Measurements from ENCODE around the gene ANKRD23. TPM values are rescaled to one million over a fixed set of nuclear protein-coding genes. Genes with fewer than 3 reads are reported as not detected.

Gene ANKRD23
- total and polyA plus RNA-seq, 2 of the 8 experiments (the other 6 are each of a cell fraction or from before 2014, with no cell fraction given): 3.4 to 3.5 TPM

DNA sequence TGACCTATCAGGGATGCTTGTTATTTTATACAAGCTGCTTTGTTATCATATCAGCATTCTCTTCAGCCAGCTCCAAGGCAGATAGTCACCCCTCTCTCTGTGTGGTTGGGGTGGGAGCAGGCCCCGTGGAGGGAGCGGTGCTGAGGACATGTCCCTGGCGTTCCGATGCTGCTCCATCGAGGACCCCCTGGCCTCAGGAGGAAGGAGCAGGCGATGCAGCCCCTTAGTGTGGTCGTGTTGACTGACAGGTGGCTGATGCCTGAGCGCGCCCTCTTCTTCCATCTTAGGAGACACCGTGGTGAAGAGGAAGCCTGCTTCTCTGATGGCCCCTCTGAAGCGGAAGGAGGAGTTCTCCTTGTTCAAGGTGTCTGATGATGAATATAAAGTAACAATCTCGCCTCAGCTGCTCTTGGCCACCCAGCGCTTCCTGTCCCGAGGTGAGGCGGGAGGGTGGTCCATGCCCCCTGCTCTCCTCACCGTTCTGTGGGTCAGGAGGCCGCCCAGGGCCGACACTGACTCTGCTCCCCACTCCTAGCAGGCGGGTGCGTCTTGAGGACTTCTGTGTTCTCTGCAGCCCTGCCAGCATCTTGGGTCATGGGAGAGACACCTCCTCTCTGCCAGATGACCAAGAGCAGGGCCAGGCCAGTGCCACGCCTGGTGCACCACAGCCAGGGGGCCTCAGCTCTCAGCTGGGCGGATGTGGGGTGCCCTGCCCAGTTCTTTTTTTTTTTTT lies 17.1 kb downstream of the ANKRD23 start:
- peaks cover 22 to 59% (median 37%) of the 10 kb centered on the region in 4 experiments for H3K36me3 ChIP-seq (ENCODE audit: control insufficient read depth in 2 of 4, insufficient read depth in 4 of 4, low read length in 3 of 4)
- H3K23ac ChIP-seq (ENCODE audit: insufficient read length): no peak overlapping the region
- H2BK15ac ChIP-seq (ENCODE audit: low read length): no peak overlapping the region
- peaks cover 0 to 2% (median 0%) of the 10 kb centered on the region in 4 experiments; a peak in 2 of 7 replicates for H3K4me1 ChIP-seq (replicated peaks in 1 of 4; ENCODE audit: control insufficient read depth in 3 of 4, insufficient read depth in 4 of 4, low read length in 3 of 4)
- no peak for TF ChIP-seq POLR2AphosphoS5 (IDR thresholded peaks at IDR 0.05; ENCODE audit: low read depth, low read length)
- no peak for TF ChIP-seq KDM1A (IDR thresholded peaks at IDR 0.05; ENCODE audit: borderline replicate concordance, low read length)
- no peak overlapping the region for H3K4me3 ChIP-seq (ENCODE audit: extremely low read depth in 1 of 4, insufficient read depth in 2 of 4, low read depth in 3 of 4, low read length in 4 of 4)
- DNase-seq (ENCODE audit: low read depth in 1 of 2, low spot score in 2 of 2): no peak
- no peak overlapping the region for H3K4ac ChIP-seq (replicated peaks; ENCODE audit: insufficient read length, low read depth, low read length)
- no peak overlapping the region for H3K27ac ChIP-seq (ENCODE audit: low read depth, low read length)
- H3K9me3 ChIP-seq (ENCODE audit: insufficient read depth in 2 of 2, low read depth in 1 of 2, low read length in 1 of 2): no peaks in the 10 kb centered on the region
- H4K8ac ChIP-seq (ENCODE audit: extremely low read depth, insufficient read depth, low read length): no peak overlapping the region
- H3K27me3 ChIP-seq (replicated peaks in 1 of 4; ENCODE audit: control insufficient read depth in 3 of 4, extremely low read depth in 1 of 4, insufficient read depth in 3 of 4, low read length in 3 of 4): no peaks in the 10 kb centered on the region
- no peak overlapping the region for H3K56ac ChIP-seq (replicated peaks; ENCODE audit: insufficient read length, low read depth, low read length)
- ChIA-PET POLR2A (ENCODE audit: partially characterized antibody) (interaction anchor here (1.3 kb wide), 1 partner anchor 9 kb away, joined by 3 read pairs; no protein-coding TSS in a partner anchor), CTCF (ENCODE audit: partially characterized antibody) (interaction anchor here (1.2 kb wide), 1 partner anchor 8 kb away, joined by 5 read pairs; no protein-coding TSS in a partner anchor)
- peaks cover 0 to 28% of the 10 kb centered on the region in 2 experiments; a peak in 2 of 4 replicates for H3K79me2 ChIP-seq (ENCODE audit: control insufficient read depth in 1 of 2, insufficient read depth in 2 of 2, low read length in 2 of 2)
- no peak overlapping the region for H2BK120ac ChIP-seq (replicated peaks; ENCODE audit: low read depth, low read length)
- H4K91ac ChIP-seq (replicated peaks; ENCODE audit: insufficient read length, low read length): no peak overlapping the region
- H2BK5ac ChIP-seq (ENCODE audit: low read depth, low read length): no peak overlapping the region
- no peak overlapping the region for H3K14ac ChIP-seq (ENCODE audit: insufficient read length)
- H2AK5ac ChIP-seq (ENCODE audit: low read depth, low read length): no peak overlapping the region
- FAIRE-seq: no peak
- no peak overlapping the region for H2BK20ac ChIP-seq (ENCODE audit: low read length)
- no peak overlapping the region for H2BK12ac ChIP-seq (ENCODE audit: low read depth, low read length)
- H3K23me2 ChIP-seq (ENCODE audit: low read depth, low read length): no peaks in the 10 kb centered on the region
- H3K79me1 ChIP-seq (ENCODE audit: low read depth, low read length): peaks cover 11% of the 10 kb centered on the region
- 89% methylated on average over 21 of the region's 22 CpGs; no CpG with 5 or more reads in 1 of the 2 experiments for WGBS, 2 experiments (ENCODE audit: extremely low coverage in 1 of 2, insufficient coverage in 1 of 2, insufficient read length in 1 of 2, insufficient replicate concordance in 2 of 2, low coverage in 1 of 2, low lambda C conversion rate in 2 of 2, missing lambda C conversion rate in 1 of 2)
- no peak overlapping the region for H3K4me2 ChIP-seq (ENCODE audit: insufficient read depth in 1 of 2, low read depth in 2 of 2, low read length in 2 of 2)
- no peak overlapping the region for H3K18ac ChIP-seq (ENCODE audit: extremely low read depth, low read length)
- H2AFZ ChIP-seq (ENCODE audit: low read length): no peak overlapping the region
- no peak overlapping the region for H3K9ac ChIP-seq (replicated peaks in 1 of 4; ENCODE audit: extremely low read depth in 1 of 4, low read depth in 3 of 4, low read length in 3 of 4)
- peaks cover 0 to 18% of the 10 kb centered on the region in 2 experiments for H4K20me1 ChIP-seq (replicated peaks in 1 of 2; ENCODE audit: control insufficient read depth in 1 of 2, insufficient read depth in 2 of 2, low read length in 2 of 2)
- no peak overlapping the region for H4K5ac ChIP-seq (ENCODE audit: insufficient read length, low read depth, low read length)

All from H1 (cell line).